CD4-positive, alpha-beta T cell treated with Interleukin-4 for 4 hours (primary cell): ENCODE data around the gene UGT2B28.
"Not testable (repeated sequence)": the region's sequence is repeated elsewhere in the genome, so short reads cannot be mapped to it uniquely, and the experiment has no call there.

Experiments
- DNase-seq: peaks from one replicate; pipeline ENCODE4 v3.0.0-alpha.2; 2020

Gene UGT2B28

GRCh38 chr4:69343558-69344420 lies 63.5 kb downstream of the UGT2B28 start:
- not testable (repeated sequence) for DNase-seq
